Measurements from ENCODE around the gene SND1. TPM values are rescaled to one million over a fixed set of nuclear protein-coding genes. Genes with fewer than 3 reads are reported as not detected.

The SND1 gene
- total RNA-seq, 1 donor from 2014 or later = 232 TPM

GRCh38 chr7:127758105-127758504, 106.1 kb downstream of the SND1 start:
- DNase-seq (ENCODE audit: low read depth) = no peak
- Histone ChIP-seq H3K4me3 (ENCODE audit: low read depth, low read length) (no peak overlapping the region), H3K27me3 (ENCODE audit: control insufficient read depth, insufficient read depth, low read length) (no peaks in the 10 kb centered on the region), H3K36me3 (ENCODE audit: control insufficient read depth, insufficient read depth, low read length) (no peaks in the 10 kb centered on the region)
- TF ChIP-seq CTCF (IDR thresholded peaks at IDR 0.05; ENCODE audit: insufficient read depth, low read length, severe bottlenecking) = no peak
- no peak for FAIRE-seq

DNA sequence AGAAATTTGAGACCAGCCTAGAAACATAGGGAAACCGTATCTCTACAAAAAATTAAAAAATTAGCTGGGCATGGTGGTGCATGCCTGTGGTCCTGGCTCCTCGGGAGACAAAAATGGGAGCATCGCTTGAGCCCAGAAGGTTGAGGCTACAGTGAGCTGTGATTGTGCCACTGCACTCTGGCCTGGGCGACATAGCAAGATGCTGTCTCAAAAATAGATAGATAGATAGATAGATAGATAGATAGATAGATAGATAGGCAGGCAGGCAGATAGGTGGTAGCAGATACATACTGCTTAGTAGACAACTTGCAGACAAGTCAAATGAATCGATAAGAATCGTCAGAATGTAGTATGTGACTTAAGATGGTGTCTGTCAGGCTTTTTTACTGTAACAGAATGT, 106.9 kb downstream of the SND1 start:
- Histone ChIP-seq H3K36me3 (ENCODE audit: control insufficient read depth, insufficient read depth, low read length) (no peaks in the 10 kb centered on the region), H3K27me3 (ENCODE audit: control insufficient read depth, insufficient read depth, low read length) (no peaks in the 10 kb centered on the region), H3K4me3 (ENCODE audit: low read depth, low read length) (no peak overlapping the region)
- DNase-seq (ENCODE audit: low read depth) (no peak), FAIRE-seq (no peak)
- no peak for TF ChIP-seq CTCF (IDR thresholded peaks at IDR 0.05; ENCODE audit: insufficient read depth, low read length, severe bottlenecking)

- no peak for TF ChIP-seq CTCF (IDR thresholded peaks at IDR 0.05; ENCODE audit: insufficient read depth, low read length, severe bottlenecking)
- DNase-seq (ENCODE audit: low read depth) (no peak), FAIRE-seq (no peak)
- Histone ChIP-seq H3K4me3 (ENCODE audit: low read depth, low read length) (no peak overlapping the region), H3K36me3 (ENCODE audit: control insufficient read depth, insufficient read depth, low read length) (no peaks in the 10 kb centered on the region), H3K27me3 (ENCODE audit: control insufficient read depth, insufficient read depth, low read length) (no peaks in the 10 kb centered on the region)
Observed at GRCh38 chr7:127759945-127760421, 108.0 kb downstream of the SND1 start.

GRCh38 chr7:127760436-127761031, 108.5 kb downstream of the SND1 start:
- no peak for TF ChIP-seq CTCF (IDR thresholded peaks at IDR 0.05; ENCODE audit: insufficient read depth, low read length, severe bottlenecking)
- no peak for DNase-seq (ENCODE audit: low read depth)
- Histone ChIP-seq H3K27me3 (ENCODE audit: control insufficient read depth, insufficient read depth, low read length) (no peaks in the 10 kb centered on the region), H3K36me3 (ENCODE audit: control insufficient read depth, insufficient read depth, low read length) (no peaks in the 10 kb centered on the region), H3K4me3 (ENCODE audit: low read depth, low read length) (no peak overlapping the region)
- FAIRE-seq = no peak

DNA sequence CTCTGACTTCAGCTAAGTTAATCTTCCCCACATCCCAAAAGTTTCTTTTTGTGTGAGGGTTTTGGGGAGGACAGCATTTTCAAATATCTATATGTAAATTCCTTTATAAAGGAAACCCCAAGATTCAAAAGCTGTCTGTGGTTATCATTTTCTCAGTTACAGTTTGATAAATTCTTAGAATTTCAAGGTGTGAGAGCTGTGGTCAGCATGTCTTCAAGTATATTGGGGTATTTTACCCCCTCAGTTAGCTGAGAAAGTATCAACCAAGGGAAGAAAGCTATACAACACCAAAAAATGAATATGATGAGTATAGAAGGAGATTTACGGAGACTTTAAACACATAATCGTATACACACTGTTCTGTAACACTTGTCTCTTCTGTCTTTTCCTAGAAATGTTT, 109.2 kb downstream of the SND1 start:
- no peaks in the 10 kb centered on the region for H3K27me3 ChIP-seq (ENCODE audit: control insufficient read depth, insufficient read depth, low read length)
- H3K4me3 ChIP-seq (ENCODE audit: low read depth, low read length) = no peak overlapping the region
- no peak for DNase-seq (ENCODE audit: low read depth)
- TF ChIP-seq CTCF (IDR thresholded peaks at IDR 0.05; ENCODE audit: insufficient read depth, low read length, severe bottlenecking) = no peak
- FAIRE-seq = no peak
- no peaks in the 10 kb centered on the region for H3K36me3 ChIP-seq (ENCODE audit: control insufficient read depth, insufficient read depth, low read length)

DNA sequence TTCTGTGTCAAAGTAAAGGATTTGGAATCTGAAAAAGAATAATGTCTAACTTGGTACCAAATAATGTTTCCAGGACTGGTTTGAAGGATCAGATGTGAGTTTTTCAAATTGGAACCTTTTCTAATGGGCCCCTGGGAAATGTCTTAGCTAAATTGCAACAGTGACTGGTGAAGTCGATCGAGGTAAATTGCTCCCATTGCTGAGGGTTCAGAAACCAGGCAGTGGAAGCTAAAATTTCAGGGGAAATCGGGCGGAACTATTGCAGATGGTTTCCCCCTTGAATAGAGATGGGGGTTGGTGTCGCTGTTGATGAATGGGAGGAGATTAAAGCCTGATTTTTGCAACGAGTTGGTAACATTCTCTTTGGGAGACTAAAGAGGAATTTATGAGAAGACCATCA, 112.7 kb downstream of the SND1 start:
- no peaks in the 10 kb centered on the region for H3K27me3 ChIP-seq (ENCODE audit: control insufficient read depth, insufficient read depth, low read length)
- no peak overlapping the region for H3K4me3 ChIP-seq (ENCODE audit: low read depth, low read length)
- FAIRE-seq = no peak
- no peaks in the 10 kb centered on the region for H3K36me3 ChIP-seq (ENCODE audit: control insufficient read depth, insufficient read depth, low read length)
- TF ChIP-seq CTCF (IDR thresholded peaks at IDR 0.05; ENCODE audit: insufficient read depth, low read length, severe bottlenecking) = no peak
- DNase-seq (ENCODE audit: low read depth) = no peak

Data from bronchial epithelial cell (primary cell).